GDM1 (cell line): ENCODE data around the gene IGSF21.

Experiments
- DNase-seq: peaks from one replicate; lab custom pipeline; 2025; lab: John Stamatoyannopoulos, UW

The IGSF21 gene

GRCh38 chr1:18257778-18258177 lies 150.2 kb downstream of the IGSF21 start:
- no peak for DNase-seq

GRCh38 chr1:18261891-18262290 lies 154.3 kb downstream of the IGSF21 start:
- DNase-seq, result no peak

GRCh38 chr1:18262726-18263125 lies 155.1 kb downstream of the IGSF21 start:
- DNase-seq, result no peak

GRCh38 chr1:18263547-18264120 lies 156.0 kb downstream of the IGSF21 start:
- DNase-seq, result no peak

GRCh38 chr1:18264450-18265039 lies 156.9 kb downstream of the IGSF21 start:
- no peak for DNase-seq

GRCh38 chr1:18265641-18266040 lies 158.0 kb downstream of the IGSF21 start:
- DNase-seq, result no peak

- no peak for DNase-seq
These were observed 158.8 kb downstream of the IGSF21 start for GRCh38 chr1:18266391-18266790.

GRCh38 chr1:18271336-18271735 lies 163.7 kb downstream of the IGSF21 start:
- no peak for DNase-seq

GRCh38 chr1:18278946-18279345 lies 171.3 kb downstream of the IGSF21 start:
- no peak for DNase-seq

GRCh38 chr1:18279351-18280074 lies 171.9 kb downstream of the IGSF21 start:
- DNase-seq, result no peak

GRCh38 chr1:18280956-18281355 lies 173.4 kb downstream of the IGSF21 start:
- no peak for DNase-seq

GRCh38 chr1:18282851-18283600 lies 175.4 kb downstream of the IGSF21 start:
- DNase-seq, result no peak

- DNase-seq, result no peak
These were observed 176.2 kb downstream of the IGSF21 start for GRCh38 chr1:18283601-18284385.

- DNase-seq, result no peak
These were observed 177.4 kb downstream of the IGSF21 start for GRCh38 chr1:18284805-18285537.

- no peak for DNase-seq
These were observed 177.9 kb downstream of the IGSF21 start for GRCh38 chr1:18285538-18285924.

- no peak for DNase-seq
These were observed 181.1 kb downstream of the IGSF21 start for GRCh38 chr1:18288722-18289121.

- no peak for DNase-seq
These were observed 182.0 kb downstream of the IGSF21 start for GRCh38 chr1:18289597-18289996.

- no peak for DNase-seq
These were observed 183.3 kb downstream of the IGSF21 start for GRCh38 chr1:18290740-18291412.

GRCh38 chr1:18292531-18292930 lies 184.9 kb downstream of the IGSF21 start:
- no peak for DNase-seq

GRCh38 chr1:18293291-18293690 lies 185.7 kb downstream of the IGSF21 start:
- DNase-seq, result no peak
